IMR-90 (cell line): ENCODE measurements around the gene FBLN1. TPM values are rescaled to one million over a fixed set of nuclear protein-coding genes. Genes with fewer than 3 reads are reported as not detected.

Experiments used
- ATAC-seq: fragments of 200-7000 bp; cut with Tn5 transposase; 2 replicates; pipeline ENCODE4 v1.9.1; 2020; ENCODE audit warnings: low read depth, mild to moderate bottlenecking, moderate library complexity
- Bru-seq: library from RNA; stranded (reverse); fragments of 400-500 nt; gene quantifications from one replicate; lab custom pipeline; 2021; lab: Mats Ljungman, UMichigan
- BruChase-seq, 2 experiments: library from RNA; stranded (reverse); fragments of 400-500 nt; gene quantifications; one replicate each; lab custom pipeline; 2021; lab: Mats Ljungman, UMichigan
- BruUV-seq: library from RNA; stranded (reverse); fragments of 400-500 nt; replicated peaks from 2 replicates; lab custom pipeline; 2021; lab: Mats Ljungman, UMichigan
- CTCF ChIA-PET: fragments of 300-600 bp; formaldehyde crosslinking; extraction: SDS; loops from one replicate; lab custom pipeline; 2021; ENCODE audit warnings: antibody characterized with exemption; lab: Yijun Ruan, JAX
- POLR2A ChIA-PET: fragments of 300-600 bp; sonication (Branson Sonifier 250); formaldehyde crosslinking; loops from one replicate; lab custom pipeline; 2022; ENCODE audit warnings: antibody characterized with exemption; ENCODE audit not compliant: unreplicated experiment; lab: Charles Lee
- DNase-seq: peaks from one replicate; pipeline ENCODE4 v3.0.0; 2013
- H2AFZ ChIP-seq: replicated peaks from 2 replicates; pipeline ENCODE3; 2013; ENCODE audit warnings: low read length, mild to moderate bottlenecking; ENCODE audit not compliant: poor library complexity
- H2AK5ac ChIP-seq: 2 replicates; pipeline ENCODE4 v1.6.1; 2013; ENCODE audit warnings: low read depth, low read length, inconsistent platforms
- H2AK9ac ChIP-seq: replicated peaks from 2 replicates; pipeline ENCODE3; 2013; ENCODE audit warnings: mild to moderate bottlenecking, low read depth, low read length, moderate library complexity; ENCODE audit not compliant: poor library complexity
- H2BK120ac ChIP-seq: 2 replicates; pipeline ENCODE4 v1.6.1; 2013; ENCODE audit warnings: low read depth, low read length, inconsistent platforms
- H2BK15ac ChIP-seq: 3 replicates; pipeline ENCODE4 v1.6.1; 2013; ENCODE audit warnings: low read depth, low read length, inconsistent platforms
- H2BK20ac ChIP-seq: 2 replicates; pipeline ENCODE4 v1.6.1; 2013; ENCODE audit warnings: low read depth, mild to moderate bottlenecking, inconsistent platforms, low read length, moderate library complexity
- H2BK5ac ChIP-seq: 2 replicates; pipeline ENCODE4 v1.6.1; 2013; ENCODE audit warnings: mild to moderate bottlenecking, low read depth, low read length, inconsistent platforms; ENCODE audit not compliant: poor library complexity, severe bottlenecking
- H3K14ac ChIP-seq: replicated peaks from 2 replicates; pipeline ENCODE4 v1.6.1; 2013; ENCODE audit warnings: low read depth, low read length, inconsistent platforms
- H3K18ac ChIP-seq: 2 replicates; pipeline ENCODE4 v1.6.1; 2013; ENCODE audit warnings: low read depth, low read length, control low read depth
- H3K23ac ChIP-seq: 2 replicates; pipeline ENCODE4 v1.6.1; 2013; ENCODE audit warnings: low read depth, low read length, inconsistent platforms
- H3K27ac ChIP-seq: 2 replicates; pipeline ENCODE4 v1.5.1; 2013; ENCODE audit warnings: mild to moderate bottlenecking, control low read depth, low read length; ENCODE audit not compliant: insufficient read depth
- H3K27me3 ChIP-seq: 2 replicates; pipeline ENCODE4 v1.6.1; 2013; ENCODE audit warnings: low read length; ENCODE audit not compliant: control insufficient read depth, insufficient read depth
- H3K36me3 ChIP-seq: 2 replicates; pipeline ENCODE4 v1.6.1; 2013; ENCODE audit warnings: low read length, mixed read lengths; ENCODE audit not compliant: control insufficient read depth, insufficient read depth
- H3K4ac ChIP-seq: 2 replicates; pipeline ENCODE4 v1.6.1; 2013; ENCODE audit warnings: low read depth, low read length, inconsistent platforms
- H3K4me1 ChIP-seq: 2 replicates; pipeline ENCODE4 v1.6.1; 2013; ENCODE audit warnings: low read length, mixed read lengths; ENCODE audit not compliant: control insufficient read depth, insufficient read depth
- H3K4me2 ChIP-seq: 2 replicates; pipeline ENCODE4 v1.6.1; 2013; ENCODE audit warnings: low read depth, mild to moderate bottlenecking, control low read depth, low read length, moderate library complexity
- H3K4me3 ChIP-seq: 2 replicates; pipeline ENCODE4 v1.5.1; 2013; ENCODE audit warnings: low read depth, mild to moderate bottlenecking, control low read depth, low read length, moderate library complexity; ENCODE audit not compliant: insufficient read depth
- H3K56ac ChIP-seq: 2 replicates; pipeline ENCODE4 v1.6.1; 2013; ENCODE audit warnings: low read length, inconsistent platforms; ENCODE audit not compliant: insufficient read depth; ENCODE audit errors: extremely low read depth
- H3K79me1 ChIP-seq, 2 experiments: 2 replicates each; pipeline ENCODE4 v1.6.1; 2013; ENCODE audit warnings: low read length in 2 of 2, inconsistent platforms in 1 of 2, low read depth in 1 of 2
- H3K9ac ChIP-seq: 2 replicates; pipeline ENCODE4 v1.6.1; 2013; ENCODE audit warnings: low read depth, low read length, control low read depth
- H3K9me1 ChIP-seq: 2 replicates; pipeline ENCODE4 v1.6.1; 2013; ENCODE audit warnings: low read length, inconsistent platforms; ENCODE audit not compliant: insufficient read depth
- H3K9me3 ChIP-seq: 2 replicates; pipeline ENCODE4 v1.6.1; 2013; ENCODE audit warnings: low read length; ENCODE audit not compliant: control insufficient read depth, insufficient read depth
- H4K20me1 ChIP-seq: 2 replicates; pipeline ENCODE4 v1.6.1; 2013; ENCODE audit warnings: low read length, inconsistent platforms; ENCODE audit not compliant: insufficient read depth
- H4K5ac ChIP-seq: 2 replicates; pipeline ENCODE4 v1.6.1; 2013; ENCODE audit warnings: mild to moderate bottlenecking, low read depth, low read length, control low read depth
- H4K8ac ChIP-seq, 2 experiments: 2 replicates each; pipeline ENCODE4 v1.6.1; 2013; ENCODE audit warnings: low read depth in 2 of 2, low read length in 2 of 2, control low read depth in 1 of 2, inconsistent platforms in 1 of 2
- H4K91ac ChIP-seq: 2 replicates; pipeline ENCODE4 v1.6.1; 2013; ENCODE audit warnings: low read depth, low read length, inconsistent platforms; ENCODE audit not compliant: insufficient read depth
- CEBPB ChIP-seq: IDR thresholded peaks from 2 replicates; pipeline ENCODE4 v1.6.1; 2012; ENCODE audit warnings: low read depth, low read length, improper control_type of control experiment
- CTCF ChIP-seq: conservative IDR thresholded peaks from 2 replicates; pipeline ENCODE4 v1.5.1; 2012; ENCODE audit warnings: mild to moderate bottlenecking, low read depth, low read length, improper control_type of control experiment
- MXI1 ChIP-seq: IDR thresholded peaks from 2 replicates; pipeline ENCODE4 v1.6.1; 2012; ENCODE audit warnings: low read depth, mild to moderate bottlenecking, low read length, moderate library complexity, borderline replicate concordance
- WGBS, 2 experiments: methylation state at CpG; one replicate each; pipeline versions ENCODE4 v1.1.5 to v1.1.7; 2013; ENCODE audit warnings: missing lambda C conversion rate in 2 of 2; ENCODE audit not compliant: insufficient read length in 1 of 2; ENCODE audit errors: extremely low coverage in 2 of 2; 5-methylcytosine and 5-hydroxymethylcytosine counted together
- dilution Hi-C: fragments of 300-500 bp; cut with HindIII; formaldehyde crosslinking; loops from one replicate; pipeline ENCODE4 v1.14.3; 2018; ENCODE audit warnings: low sequenced_read_pairs; ENCODE audit not compliant: unreplicated experiment
- in situ Hi-C: fragments of 300-500 bp; cut with MboI; formaldehyde crosslinking; loops from 3 replicates; pipeline ENCODE4 v1.14.3; 2019; ENCODE audit warnings: low sequenced_read_pairs, inconsistent platforms, mixed read lengths
- intact Hi-C: fragments of 100-400 bp; cut with micrococcal nuclease; formaldehyde crosslinking; loops from 2 replicates; pipeline ENCODE4 v1.10.0; 2022
- long read RNA-seq: library from polyadenylated mRNA; unstranded; transcript quantifications from one replicate; pipeline ENCODE4 v2.0.0, GENCODE V29; 2021; ENCODE audit not compliant: unreplicated experiment
- polyA plus RNA-seq, 3 experiments: library from polyadenylated mRNA; depleted of rRNA; stranded (reverse); fragments of >200 nt; gene quantifications; 2 replicates each; pipeline ENCODE4 v1.2.3, GENCODE V29; 2012; ENCODE audit warnings: low replicate concordance in 1 of 3
- total RNA-seq: library from RNA; depleted of rRNA; stranded (reverse); fragments of >200 nt; gene quantifications from 2 replicates; pipeline ENCODE4 v1.2.3, GENCODE V29; 2012; rRNA removed

Gene FBLN1
- total RNA-seq (11.3 and 11.4 TPM in 2 replicates), polyA plus RNA-seq (2012; rRNA removed) (80.8 and 87.9 TPM in 2 replicates), Bru-seq, nascent RNA (percentile 83 among the genes with signal in this experiment), BruChase-seq, experiment 1, labeled RNA remaining after a 6-hour chase (percentile 91 among the genes with signal in this experiment), BruChase-seq, experiment 2, labeled RNA remaining after a 2-hour chase (percentile 94 among the genes with signal in this experiment)
- polyA plus RNA-seq (2012; cell fraction: cytosol; rRNA removed) = 107 and 230 TPM in 2 replicates
- 78.8 and 81.4 TPM in 2 replicates for polyA plus RNA-seq (2012; cell fraction: nucleus; rRNA removed; ENCODE audit: low replicate concordance)
- long read RNA-seq, transcript FBLN1-202 (17 exons, 2,896 nt) = minor isoform, 185 of 584 reads
- long read RNA-seq, transcript FBLN1-201 (15 exons, 2,251 nt) = major isoform, 230 of 584 reads
- long read RNA-seq, partial matches to known transcripts = 129 of 584 reads
- long read RNA-seq, other reads (novel, unspliced or antisense) = 39 of 584 reads

- intact Hi-C loops (no loop called here), dilution Hi-C loops (no loop called here), in situ Hi-C loops (no loop called here)
- H3K9me3 ChIP-seq = no peaks in the 10 kb centered on the region
- H3K18ac ChIP-seq = peak within 1 kb of the TSS; percentile 82
- peak within 1 kb of the TSS; percentile 90 for H3K27ac ChIP-seq
- peaks cover 13% of the 10 kb centered on the region for H3K9me1 ChIP-seq
- H3K9ac ChIP-seq = peak within 1 kb of the TSS; percentile 88
- peak within 1 kb of the TSS; percentile 96 for H2AK9ac ChIP-seq
- H4K91ac ChIP-seq = peak within 1 kb of the TSS; percentile 90
- H3K36me3 ChIP-seq = peaks cover 10% of the 10 kb centered on the region; the same call in 1 of the 2 replicates
- H3K56ac ChIP-seq = peak within 1 kb of the TSS; percentile 82
- H4K8ac ChIP-seq = peak within 1 kb of the TSS; percentile 44 to 96; a peak in 2 of 4 replicates
- H2BK120ac ChIP-seq = peak within 1 kb of the TSS; percentile 95
- peak within 1 kb of the TSS; percentile 36; the same call in 1 of the 2 replicates for H2BK20ac ChIP-seq
- POLR2A ChIA-PET = interaction anchor here (0.6 kb wide), 1 partner anchor 88 kb away, joined by 10 read pairs; no protein-coding TSS in a partner anchor
- peak within 1 kb of the TSS; percentile 43 for H2BK5ac ChIP-seq
- H3K79me1 ChIP-seq = peaks cover 14 to 46% of the 10 kb centered on the region in 2 experiments; a peak in 3 of 4 replicates
- peak within 1 kb of the TSS; percentile 62 for H3K14ac ChIP-seq
- DNase-seq = no peak
- peaks cover 28% of the 10 kb centered on the region for H3K4me1 ChIP-seq
- WGBS, 2 experiments = 5% methylated on average over 27 of the region's 89 CpGs; no CpG with 5 or more reads in 1 of the 2 experiments
- peak within 1 kb of the TSS; percentile 80 for H3K4me3 ChIP-seq
- peak; percentile 74 for ATAC-seq
- peaks cover 11% of the 10 kb centered on the region; the same call in 1 of the 2 replicates for H4K20me1 ChIP-seq
- no TSS peak for BruUV-seq
- H3K27me3 ChIP-seq = no peaks in the 10 kb centered on the region
- H2AFZ ChIP-seq = peak within 1 kb of the TSS; percentile 96
- CTCF ChIA-PET = interaction anchor here (1.1 kb wide), 1 partner anchor 29 kb away, joined by 4 read pairs; no protein-coding TSS in a partner anchor
- H2BK15ac ChIP-seq = peak within 1 kb of the TSS; percentile 84; the same call in 2 of the 3 replicates
- H4K5ac ChIP-seq = peak within 1 kb of the TSS; percentile 81
- peak within 1 kb of the TSS; percentile 61 for H3K23ac ChIP-seq
- H3K4me2 ChIP-seq = peak within 1 kb of the TSS; percentile 84
- peak within 1 kb of the TSS; percentile 88 for H2AK5ac ChIP-seq
- H3K4ac ChIP-seq = peak within 1 kb of the TSS; percentile 97
- TF ChIP-seq CTCF (peak; percentile 21; the same call in 1 of the 2 replicates), MXI1 (peak; percentile 82), CEBPB (no peak)
Observed at GRCh38 chr22:45502215-45503049, at the start of gene FBLN1. Gene FBLN1, plus strand, starts transcription at chr22:45502883. Its CDS starts 103 bp downstream, at chr22:45502986.
